Tibial artery (tissue), 4 donors: ENCODE measurements around the gene NDUFB8.

ENCODE experiments used
- DNase-seq, 2 donors: peaks; one replicate each; pipeline ENCODE4 v3.0.0-alpha.2; 2019
- H3K27ac ChIP-seq, 2 donors: fragments of 200-600 bp; sonication (generic) in 1 of 2; 1 replicate in 1 of 2; 2 replicates in 1 of 2; pipeline ENCODE4 v1.5.1; 2018 to 2019; ENCODE audit warnings: mild to moderate bottlenecking in 1 of 2
- H3K27me3 ChIP-seq, 2 donors: fragments of 200-600 bp; sonication (generic) in 1 of 2; one replicate each; pipeline versions ENCODE4 v1.5.1 to v1.6.0; 2016 to 2019
- H3K36me3 ChIP-seq, 3 donors: fragments of 200-600 bp; sonication (generic) in 2 of 3; one replicate each; pipeline ENCODE4 v1.5.1; 2016 to 2019; ENCODE audit warnings: mild to moderate bottlenecking in 2 of 3
- H3K4me1 ChIP-seq, 4 donors: fragments of 200-600 bp; sonication (generic) in 2 of 4; 1 replicate in 3 of 4; 2 replicates in 1 of 4; pipeline ENCODE4 v1.5.1; 2016 to 2019
- H3K4me3 ChIP-seq, 2 donors: fragments of 200-600 bp; sonication (generic) in 1 of 2; 1 replicate in 1 of 2; 2 replicates in 1 of 2; pipeline ENCODE4 v1.5.1; 2018 to 2019; ENCODE audit warnings: mild to moderate bottlenecking in 2 of 2
- H3K9me3 ChIP-seq, 3 donors: fragments of 200-600 bp; sonication (generic) in 1 of 3; one replicate each; pipeline ENCODE4 v1.5.1; 2016 to 2019
- CTCF ChIP-seq, 2 experiments: fragments of 200-600 bp in 1 of 2; fragments of 450-650 bp in 1 of 2; IDR thresholded peaks; one replicate each; pipeline ENCODE4 v1.5.1; 2017 to 2019; ENCODE audit warnings: antibody characterized with exemption in 2 of 2, mild to moderate bottlenecking in 1 of 2, moderate library complexity in 1 of 2
- intact Hi-C: fragments of 100-400 bp; cut with DNase I; formaldehyde crosslinking; loops from one replicate; pipeline ENCODE4 v1.15.0; 2023; ENCODE audit warnings: low total_unique reads

The NDUFB8 gene

GRCh38 chr10:100498059-100498458 lies 31.6 kb downstream of the NDUFB8 start:
- Histone ChIP-seq H3K4me3 (no peak overlapping the region), H3K4me1 (no peaks in the 10 kb centered on the region), H3K9me3 (no peaks in the 10 kb centered on the region), H3K27me3 (no peaks in the 10 kb centered on the region), H3K36me3 (peaks cover 44 to 99% (median 67%) of the 10 kb centered on the region in 3 donors), H3K27ac (no peak overlapping the region)
- no peak for DNase-seq
- intact Hi-C loops, result no loop called here
- no peak for TF ChIP-seq CTCF (IDR thresholded peaks at IDR 0.05)

- intact Hi-C loops, result no loop called here
- Histone ChIP-seq H3K27me3 (no peaks in the 10 kb centered on the region), H3K27ac (no peak overlapping the region), H3K4me3 (no peak overlapping the region), H3K9me3 (no peaks in the 10 kb centered on the region), H3K4me1 (no peaks in the 10 kb centered on the region), H3K36me3 (peaks cover 45 to 99% (median 63%) of the 10 kb centered on the region in 3 donors)
- no peak for DNase-seq
- TF ChIP-seq CTCF (IDR thresholded peaks at IDR 0.05), result no peak
These were observed 33.1 kb downstream of the NDUFB8 start for GRCh38 chr10:100496567-100496966.

- no peaks in the 10 kb centered on the region for H3K4me1 ChIP-seq
- no peaks in the 10 kb centered on the region for H3K9me3 ChIP-seq
- DNase-seq, result no peak
- intact Hi-C loops, result no loop called here
- no peak overlapping the region for H3K27ac ChIP-seq
- H3K4me3 ChIP-seq, result no peak overlapping the region
- TF ChIP-seq CTCF (IDR thresholded peaks at IDR 0.05), result no peak
- H3K27me3 ChIP-seq, result no peaks in the 10 kb centered on the region
- H3K36me3 ChIP-seq, result peaks cover 50 to 80% (median 54%) of the 10 kb centered on the region in 3 donors
These were observed 39.1 kb downstream of the NDUFB8 start for GRCh38 chr10:100490531-100490930.

- H3K27ac ChIP-seq, result no peak overlapping the region
- H3K4me1 ChIP-seq, result no peaks in the 10 kb centered on the region
- H3K36me3 ChIP-seq, result peaks cover 47 to 70% (median 52%) of the 10 kb centered on the region in 3 donors
- no peak for TF ChIP-seq CTCF (IDR thresholded peaks at IDR 0.05)
- no peaks in the 10 kb centered on the region for H3K9me3 ChIP-seq
- intact Hi-C loops, result no loop called here
- DNase-seq, result no peak
- H3K27me3 ChIP-seq, result no peaks in the 10 kb centered on the region
- no peak overlapping the region for H3K4me3 ChIP-seq
These were observed 40.3 kb downstream of the NDUFB8 start for GRCh38 chr10:100489396-100489795.

- intact Hi-C loops, result no loop called here
- Histone ChIP-seq H3K4me3 (no peak overlapping the region), H3K36me3 (peaks cover 42 to 52% (median 51%) of the 10 kb centered on the region in 3 donors), H3K27me3 (no peaks in the 10 kb centered on the region), H3K4me1 (peaks cover 0 to 7% (median 5%) of the 10 kb centered on the region in 4 donors), H3K27ac (no peak overlapping the region), H3K9me3 (no peaks in the 10 kb centered on the region)
- TF ChIP-seq CTCF (IDR thresholded peaks at IDR 0.05), result no peak
- DNase-seq, result no peak
These were observed 42.1 kb downstream of the NDUFB8 start for GRCh38 chr10:100487529-100487928.
